GM12892 (cell line): ENCODE data around the gene ZNF792.
A peak's percentile ranks its signal among the peaks of the same experiment; 100 is the strongest.

Experiments
- DNase-seq: peaks from one replicate; pipeline ENCODE4 v3.0.0; 2011; ENCODE audit not compliant: insufficient read length
- FAIRE-seq: peaks from 2 replicates; lab custom pipeline; 2011; peaks lifted over from hg19 to GRCh38; lab: Jason Lieb, UNC
- POLR2A ChIP-seq: IDR thresholded peaks from 2 replicates; pipeline ENCODE4 v1.6.1; 2011; ENCODE audit warnings: low read depth, low read length, control low read depth
- POLR2AphosphoS5 ChIP-seq: IDR thresholded peaks from 2 replicates; pipeline ENCODE4 v1.6.1; 2011; ENCODE audit warnings: low read depth, low read length, control low read depth
- TAF1 ChIP-seq: IDR thresholded peaks from 2 replicates; pipeline ENCODE4 v1.6.1; 2011; ENCODE audit warnings: low read depth, mild to moderate bottlenecking, control low read depth, low read length, borderline replicate concordance

ZNF792 gene

DNA sequence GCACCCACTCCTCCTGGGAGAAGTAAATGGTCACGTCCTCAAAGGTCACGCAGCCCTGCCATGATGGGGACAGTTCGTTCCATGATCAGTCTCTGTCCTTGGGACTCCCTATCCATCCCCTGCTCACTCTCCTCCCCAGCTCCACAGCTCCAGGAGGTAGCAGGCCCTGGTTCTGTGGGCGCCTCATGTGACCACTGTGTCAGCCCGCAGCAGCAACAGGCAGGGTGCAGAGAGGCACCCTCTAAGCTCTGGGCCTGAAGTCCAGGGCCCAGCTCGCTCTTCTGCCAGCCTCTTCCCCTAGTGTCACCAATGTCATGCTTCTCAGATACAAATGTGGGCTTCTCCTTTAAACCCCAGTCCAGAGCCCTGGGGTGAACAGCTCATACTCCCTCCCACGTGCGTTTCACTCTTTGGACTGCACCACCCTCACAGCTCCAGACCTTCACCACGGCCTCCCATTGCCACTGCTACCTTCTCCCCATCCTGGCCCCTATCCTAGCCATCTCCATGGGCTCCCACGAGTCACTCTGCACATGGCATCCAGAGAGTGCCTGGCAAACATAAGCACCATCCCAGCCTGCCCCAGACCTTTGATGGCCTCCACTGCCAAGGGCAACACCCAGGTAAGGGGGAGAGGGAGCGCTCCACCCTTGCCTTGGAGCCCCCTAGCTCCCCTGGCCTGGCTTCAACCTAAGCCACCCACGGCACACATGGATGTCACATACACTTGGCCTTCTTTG lies 2.9 kb downstream of the ZNF792 start:
- TF ChIP-seq TAF1, result no peak
- FAIRE-seq (no peak), DNase-seq (no peak)

GRCh38 chr19:34960103-34960805 lies 3.8 kb downstream of the ZNF792 start:
- no peak for DNase-seq
- TF ChIP-seq POLR2AphosphoS5 (no peak), POLR2A (no peak), TAF1 (no peak)
- no peak for FAIRE-seq

DNA sequence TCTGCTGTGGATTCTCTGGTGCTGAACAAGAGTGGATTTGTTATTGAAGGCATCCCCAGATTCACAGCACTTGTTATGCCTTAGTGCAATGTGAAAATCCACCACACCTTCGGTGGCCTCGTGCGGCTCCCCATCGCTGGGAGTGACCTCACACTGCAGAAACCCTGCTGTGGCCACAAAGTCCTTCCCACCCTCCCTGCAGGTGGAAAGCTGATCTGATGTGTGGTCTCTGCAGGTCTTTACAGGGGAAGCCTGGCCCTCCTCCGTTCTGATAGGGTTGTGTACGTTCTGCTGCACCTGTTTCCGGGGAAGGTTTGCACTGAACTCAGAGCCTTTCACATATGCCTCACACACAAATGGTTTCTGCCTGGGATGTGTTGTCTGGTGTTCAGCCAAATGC lies 5.0 kb downstream of the ZNF792 start:
- FAIRE-seq, result no peak
- DNase-seq, result no peak
- TF ChIP-seq POLR2AphosphoS5 (no peak), POLR2A (no peak), TAF1 (no peak)

- DNase-seq, result no peak
- peak; percentile 14 for FAIRE-seq
- no peak for TF ChIP-seq POLR2AphosphoS5
- TF ChIP-seq TAF1, result no peak
These were observed 5.9 kb downstream of the ZNF792 start for GRCh38 chr19:34957830-34958751.

- TF ChIP-seq TAF1 (no peak), POLR2A (no peak)
- DNase-seq (no peak), FAIRE-seq (no peak)
These were observed 10.9 kb downstream of the ZNF792 start for GRCh38 chr19:34953092-34953491.

- no peak for TF ChIP-seq POLR2A
- TF ChIP-seq TAF1, result no peak
- TF ChIP-seq POLR2AphosphoS5, result no peak
- no peak for FAIRE-seq
- no peak for DNase-seq
These were observed 20.0 kb downstream of the ZNF792 start for GRCh38 chr19:34943861-34944573.

DNA sequence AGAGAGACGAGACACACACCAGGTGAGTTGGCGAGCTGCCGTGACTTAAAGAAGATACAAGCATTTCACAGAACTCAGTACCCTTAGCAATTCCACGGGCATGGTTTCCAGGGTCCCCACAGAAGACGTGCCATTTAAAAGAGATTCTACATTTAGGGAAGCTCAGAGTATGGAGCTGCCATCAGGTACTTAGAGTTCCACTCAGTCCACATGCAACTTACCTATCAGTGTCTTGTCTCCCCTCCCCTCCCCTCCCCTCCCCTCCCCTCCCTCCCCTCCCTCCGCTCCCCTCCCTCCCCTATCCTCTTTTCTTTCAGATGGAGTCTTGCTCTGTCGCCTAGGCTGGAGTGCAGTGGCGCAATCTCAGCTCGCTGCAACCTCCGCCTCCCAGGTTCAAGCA lies 25.1 kb downstream of the ZNF792 start:
- TF ChIP-seq POLR2A (no peak), TAF1 (no peak), POLR2AphosphoS5 (no peak)
- FAIRE-seq, result no peak
- no peak for DNase-seq

GRCh38 chr19:34936184-34936583 lies 27.8 kb downstream of the ZNF792 start:
- no peak for TF ChIP-seq POLR2A
- no peak for TF ChIP-seq TAF1
- TF ChIP-seq POLR2AphosphoS5, result no peak
- no peak for DNase-seq
- FAIRE-seq, result no peak

GRCh38 chr19:34932494-34932893 lies 31.5 kb downstream of the ZNF792 start:
- TF ChIP-seq POLR2A, result no peak
- TF ChIP-seq TAF1, result no peak
- TF ChIP-seq POLR2AphosphoS5, result no peak
- no peak for FAIRE-seq

DNA sequence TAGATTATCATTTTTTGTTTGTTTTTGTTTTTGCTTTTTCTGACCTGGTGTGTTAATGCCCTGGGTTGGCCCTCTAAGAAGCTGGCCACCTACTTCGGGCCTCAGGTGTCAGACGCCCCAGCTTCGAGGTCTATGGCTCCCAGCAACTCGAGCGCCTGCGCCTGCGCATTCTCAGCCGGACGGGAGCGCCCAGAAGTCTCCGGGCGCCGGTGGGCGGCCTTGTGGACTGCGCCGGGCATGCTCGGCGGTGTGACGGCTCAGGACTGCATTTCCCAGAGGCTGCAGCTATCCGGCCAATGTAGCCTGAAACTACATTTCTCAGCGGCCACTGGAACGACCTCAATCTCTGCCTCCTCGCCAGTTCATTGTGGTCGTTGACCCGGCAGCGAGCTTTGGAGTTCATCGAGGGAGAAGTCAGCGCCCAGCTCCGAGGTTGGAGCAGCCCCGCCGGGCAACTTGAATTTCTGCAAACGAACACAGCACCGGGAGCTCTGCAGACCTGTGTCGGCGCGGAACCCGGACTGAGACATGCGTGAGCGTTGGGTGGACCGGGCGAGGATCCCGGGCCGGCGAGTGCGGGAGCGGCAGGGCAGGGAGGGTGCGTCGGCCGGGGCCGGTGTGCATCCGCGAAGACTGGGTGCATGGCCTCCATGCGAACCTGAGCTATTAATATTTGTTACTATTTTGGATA lies 37.2 kb downstream of the ZNF792 start, which contains the start of gene ZNF30:
Gene ZNF30, plus strand, starts transcription at position 219 of the 691 bp plus-strand sequence. CDS start 3,045 bp downstream, outside the sequence.
- TF ChIP-seq POLR2A, result peak; percentile 62; the same call in 1 of the 2 replicates
- peak; percentile 51; the same call in 1 of the 2 replicates for TF ChIP-seq POLR2AphosphoS5
- no peak for TF ChIP-seq TAF1
- FAIRE-seq, result peak; percentile 92
- DNase-seq, result peak; percentile 85

More at GRCh38 chr19:34932494-34932893, 31.5 kb downstream of the ZNF792 start:
- no peak for DNase-seq

DNA sequence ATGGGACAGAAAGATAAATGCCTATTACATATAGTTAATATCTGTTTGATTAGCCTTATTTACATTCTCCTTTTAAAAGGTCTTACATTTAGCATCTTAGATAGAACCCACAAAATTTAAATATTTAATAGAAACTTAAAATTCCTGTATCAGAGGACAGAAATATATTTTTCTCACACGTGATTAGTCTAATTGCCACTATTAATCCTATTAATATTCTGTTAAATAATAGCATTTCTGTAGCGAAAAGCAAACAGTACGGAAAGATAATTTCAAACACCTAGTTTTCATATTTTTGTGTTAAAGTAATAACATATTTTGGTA lies 37.7 kb downstream of the ZNF792 start:
- FAIRE-seq, result no peak
- DNase-seq, result no peak
- TF ChIP-seq POLR2AphosphoS5, result no peak
- TF ChIP-seq POLR2A, result no peak
- no peak for TF ChIP-seq TAF1
